OCI-LY3 (cell line): Measurements from ENCODE around the gene HEATR5B.

Experiments
- H2AFZ ChIP-seq: fragments of 200-600, 300-600 bp; shearing (Covaris generic); 2 replicates; pipeline ENCODE4 v1.6.0; 2014; ENCODE audit warnings: antibody characterized with exemption, low read depth, low read length
- H3K27ac ChIP-seq: fragments of 200-600, 300-600 bp; sonication (generic); 2 replicates; pipeline ENCODE4 v1.5.1; 2014; ENCODE audit warnings: mild to moderate bottlenecking, low read length, moderate library complexity, mixed read lengths
- H3K27me3 ChIP-seq: fragments of 200-600, 300-600 bp; sonication (generic); 2 replicates; pipeline ENCODE4 v1.6.1; 2014; ENCODE audit warnings: low read depth, low read length, mixed read lengths
- H3K36me3 ChIP-seq: fragments of 200-600, 300-600 bp; sonication (generic); replicated peaks from 2 replicates; pipeline ENCODE3; 2014; ENCODE audit warnings: low read depth, low read length, mixed read lengths
- H3K4me1 ChIP-seq: fragments of 300-600, 200-600 bp; sonication (generic); 2 replicates; pipeline ENCODE4 v1.6.1; 2014; ENCODE audit warnings: low read length, mixed read lengths
- H3K4me2 ChIP-seq: fragments of 200-600, 300-600 bp; sonication (generic); 2 replicates; pipeline ENCODE4 v1.6.1; 2014; ENCODE audit warnings: low read length, mixed read lengths
- H3K4me3 ChIP-seq: fragments of 300-600, 200-600 bp; sonication (generic); 2 replicates; pipeline ENCODE4 v1.5.1; 2014; ENCODE audit warnings: antibody characterized with exemption, mild to moderate bottlenecking, low read length, moderate library complexity
- H3K79me2 ChIP-seq: fragments of 300-600, 200-600 bp; shearing (Covaris generic); 2 replicates; pipeline ENCODE4 v1.6.1; 2014; ENCODE audit warnings: mild to moderate bottlenecking, low read length, mixed read lengths
- H3K9ac ChIP-seq: fragments of 300-600, 200-600 bp; shearing (Covaris generic); 2 replicates; pipeline ENCODE4 v1.6.0; 2014; ENCODE audit warnings: mild to moderate bottlenecking, low read length, moderate library complexity
- H3K9me3 ChIP-seq: fragments of 200-600, 300-600 bp; shearing (Covaris generic); 2 replicates; pipeline ENCODE4 v1.6.1; 2014; ENCODE audit warnings: low read length, mixed read lengths; ENCODE audit not compliant: insufficient read depth
- H4K20me1 ChIP-seq: fragments of 200-600, 300-600 bp; sonication (generic); 2 replicates; pipeline ENCODE4 v1.6.1; 2016; ENCODE audit warnings: low read length, mixed read lengths; ENCODE audit not compliant: insufficient read depth
- EZH2phosphoT487 ChIP-seq: fragments of 200-600 bp; shearing (Covaris generic); IDR thresholded peaks from 2 replicates; pipeline ENCODE4 v1.6.1; 2018; ENCODE audit warnings: antibody characterized with exemption, mixed run types, low read depth
- TF ChIP-seq, protein P1 (sequence below): fragments of 200-600, 300-600 bp; sonication (generic); IDR thresholded peaks from 2 replicates; pipeline ENCODE4 v1.5.1; 2014; ENCODE audit warnings: antibody characterized with exemption, low read length, low read depth

HEATR5B gene

GRCh38 chr2:37060446-37060845, 23.7 kb downstream of the HEATR5B start:
- Histone ChIP-seq H2AFZ (no peak overlapping the region), H3K27ac (no peak overlapping the region), H4K20me1 (no peaks in the 10 kb centered on the region), H3K36me3 (peaks cover 23% of the 10 kb centered on the region), H3K9me3 (no peaks in the 10 kb centered on the region), H3K27me3 (no peaks in the 10 kb centered on the region), H3K4me2 (no peak overlapping the region), H3K79me2 (no peaks in the 10 kb centered on the region), H3K4me1 (no peaks in the 10 kb centered on the region), H3K4me3 (no peak overlapping the region), H3K9ac (no peak overlapping the region)
- TF ChIP-seq, protein P1, sequence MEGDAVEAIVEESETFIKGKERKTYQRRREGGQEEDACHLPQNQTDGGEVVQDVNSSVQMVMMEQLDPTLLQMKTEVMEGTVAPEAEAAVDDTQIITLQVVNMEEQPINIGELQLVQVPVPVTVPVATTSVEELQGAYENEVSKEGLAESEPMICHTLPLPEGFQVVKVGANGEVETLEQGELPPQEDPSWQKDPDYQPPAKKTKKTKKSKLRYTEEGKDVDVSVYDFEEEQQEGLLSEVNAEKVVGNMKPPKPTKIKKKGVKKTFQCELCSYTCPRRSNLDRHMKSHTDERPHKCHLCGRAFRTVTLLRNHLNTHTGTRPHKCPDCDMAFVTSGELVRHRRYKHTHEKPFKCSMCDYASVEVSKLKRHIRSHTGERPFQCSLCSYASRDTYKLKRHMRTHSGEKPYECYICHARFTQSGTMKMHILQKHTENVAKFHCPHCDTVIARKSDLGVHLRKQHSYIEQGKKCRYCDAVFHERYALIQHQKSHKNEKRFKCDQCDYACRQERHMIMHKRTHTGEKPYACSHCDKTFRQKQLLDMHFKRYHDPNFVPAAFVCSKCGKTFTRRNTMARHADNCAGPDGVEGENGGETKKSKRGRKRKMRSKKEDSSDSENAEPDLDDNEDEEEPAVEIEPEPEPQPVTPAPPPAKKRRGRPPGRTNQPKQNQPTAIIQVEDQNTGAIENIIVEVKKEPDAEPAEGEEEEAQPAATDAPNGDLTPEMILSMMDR: no peak
- TF ChIP-seq EZH2phosphoT487: no peak

DNA sequence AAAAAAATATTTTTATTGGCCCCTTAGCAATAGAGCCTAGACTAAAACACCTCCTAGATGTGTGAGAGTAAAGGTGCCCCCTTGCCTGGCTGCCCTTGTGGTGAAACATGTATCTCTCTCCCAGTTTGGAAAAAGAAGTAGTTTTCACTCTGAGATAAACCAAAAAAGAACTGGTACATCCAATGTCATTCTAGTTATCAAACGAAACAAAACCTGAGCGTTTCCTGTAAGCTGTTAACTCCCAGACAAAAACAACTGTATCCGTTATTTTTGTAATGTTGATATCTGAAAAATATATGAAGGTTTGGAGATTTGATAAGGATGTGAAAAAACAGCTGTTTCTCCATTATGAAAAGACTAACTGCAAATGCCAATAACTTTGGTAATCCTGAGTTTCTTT, 24.3 kb downstream of the HEATR5B start:
- TF ChIP-seq EZH2phosphoT487: no peak
- TF ChIP-seq, protein P1: no peak
- no peak overlapping the region for H2AFZ ChIP-seq
- peaks cover 24% of the 10 kb centered on the region for H3K36me3 ChIP-seq

DNA sequence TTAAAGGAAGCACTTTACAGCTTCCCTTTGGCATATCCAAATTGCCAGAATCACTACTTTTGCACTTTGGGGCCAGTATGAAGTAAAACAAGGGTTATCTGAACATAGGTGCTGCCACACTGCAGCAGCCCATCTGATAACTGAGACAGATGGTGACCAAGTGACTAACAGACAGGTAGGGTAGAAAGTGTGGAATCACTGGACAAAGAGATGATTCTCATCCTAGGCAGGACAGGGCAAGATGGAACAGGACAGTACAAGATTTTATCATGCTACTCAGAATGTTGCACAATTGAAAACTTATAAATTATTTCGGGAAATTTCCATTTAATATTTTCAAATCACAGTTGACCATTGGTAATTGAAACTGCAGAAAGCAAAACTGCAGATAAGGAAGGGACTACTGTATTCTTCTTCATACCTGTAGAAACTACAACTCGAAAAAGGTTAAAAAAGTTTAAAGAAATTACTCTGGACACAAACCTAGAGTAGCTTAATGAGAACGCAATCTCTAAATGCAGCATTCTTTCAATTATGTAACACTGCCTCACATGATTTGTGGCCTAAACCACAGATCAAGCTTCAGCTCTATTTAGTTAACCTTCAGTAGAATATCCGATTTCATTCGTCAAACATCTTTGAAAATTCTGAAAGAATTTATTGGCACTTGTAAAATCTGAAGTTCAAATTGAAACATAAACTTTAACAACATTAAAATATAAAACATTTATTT, 31.4 kb downstream of the HEATR5B start:
- H3K4me1 ChIP-seq: no peaks in the 10 kb centered on the region
- H4K20me1 ChIP-seq: no peaks in the 10 kb centered on the region
- no peaks in the 10 kb centered on the region for H3K79me2 ChIP-seq
- H2AFZ ChIP-seq: no peak overlapping the region
- no peak overlapping the region for H3K9ac ChIP-seq
- H3K4me3 ChIP-seq: no peak overlapping the region
- H3K36me3 ChIP-seq: peaks cover 14% of the 10 kb centered on the region
- no peaks in the 10 kb centered on the region for H3K9me3 ChIP-seq
- TF ChIP-seq, protein P1: no peak
- no peak for TF ChIP-seq EZH2phosphoT487
- no peak overlapping the region for H3K4me2 ChIP-seq
- no peaks in the 10 kb centered on the region for H3K27me3 ChIP-seq
- H3K27ac ChIP-seq: no peak overlapping the region

More for the DNA sequence above, 24.3 kb downstream of the HEATR5B start:
- Histone ChIP-seq H3K4me1 (no peaks in the 10 kb centered on the region), H3K9me3 (no peaks in the 10 kb centered on the region), H3K9ac (no peak overlapping the region), H3K79me2 (no peaks in the 10 kb centered on the region), H3K4me3 (no peak overlapping the region), H4K20me1 (no peaks in the 10 kb centered on the region), H3K4me2 (no peak overlapping the region), H3K27me3 (no peaks in the 10 kb centered on the region), H3K27ac (no peak overlapping the region)

DNA sequence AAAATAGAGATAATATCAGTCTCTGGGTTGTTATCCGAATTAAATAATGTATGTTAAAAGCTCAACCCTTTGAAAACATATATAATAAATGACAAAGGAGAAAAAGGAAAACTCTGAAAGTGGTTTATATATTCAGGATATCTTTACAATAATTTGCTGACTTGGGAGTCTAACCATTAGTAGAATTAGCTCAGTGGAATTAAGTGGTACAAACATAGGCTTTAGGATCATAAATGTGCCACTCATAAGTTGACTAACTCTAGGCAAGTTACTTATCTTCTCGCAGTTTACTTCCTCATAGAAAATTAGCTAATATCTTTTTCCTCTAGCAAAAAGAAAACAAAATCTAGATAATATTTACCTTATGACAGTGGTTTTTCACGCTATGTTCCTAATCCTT, 44.6 kb downstream of the HEATR5B start:
- H3K9ac ChIP-seq: no peak overlapping the region
- H3K9me3 ChIP-seq: no peaks in the 10 kb centered on the region
- H2AFZ ChIP-seq: no peak overlapping the region
- no peaks in the 10 kb centered on the region for H3K27me3 ChIP-seq
- H3K4me3 ChIP-seq: no peak overlapping the region
- no peaks in the 10 kb centered on the region for H3K79me2 ChIP-seq
- no peaks in the 10 kb centered on the region for H4K20me1 ChIP-seq
- no peak for TF ChIP-seq EZH2phosphoT487
- TF ChIP-seq, protein P1: no peak
- no peak overlapping the region for H3K4me2 ChIP-seq
- H3K27ac ChIP-seq: no peak overlapping the region
- peaks cover 5% of the 10 kb centered on the region for H3K36me3 ChIP-seq
- H3K4me1 ChIP-seq: no peaks in the 10 kb centered on the region
